ENCODE measurements around the gene LAMA5.

The LAMA5 gene

DNA sequence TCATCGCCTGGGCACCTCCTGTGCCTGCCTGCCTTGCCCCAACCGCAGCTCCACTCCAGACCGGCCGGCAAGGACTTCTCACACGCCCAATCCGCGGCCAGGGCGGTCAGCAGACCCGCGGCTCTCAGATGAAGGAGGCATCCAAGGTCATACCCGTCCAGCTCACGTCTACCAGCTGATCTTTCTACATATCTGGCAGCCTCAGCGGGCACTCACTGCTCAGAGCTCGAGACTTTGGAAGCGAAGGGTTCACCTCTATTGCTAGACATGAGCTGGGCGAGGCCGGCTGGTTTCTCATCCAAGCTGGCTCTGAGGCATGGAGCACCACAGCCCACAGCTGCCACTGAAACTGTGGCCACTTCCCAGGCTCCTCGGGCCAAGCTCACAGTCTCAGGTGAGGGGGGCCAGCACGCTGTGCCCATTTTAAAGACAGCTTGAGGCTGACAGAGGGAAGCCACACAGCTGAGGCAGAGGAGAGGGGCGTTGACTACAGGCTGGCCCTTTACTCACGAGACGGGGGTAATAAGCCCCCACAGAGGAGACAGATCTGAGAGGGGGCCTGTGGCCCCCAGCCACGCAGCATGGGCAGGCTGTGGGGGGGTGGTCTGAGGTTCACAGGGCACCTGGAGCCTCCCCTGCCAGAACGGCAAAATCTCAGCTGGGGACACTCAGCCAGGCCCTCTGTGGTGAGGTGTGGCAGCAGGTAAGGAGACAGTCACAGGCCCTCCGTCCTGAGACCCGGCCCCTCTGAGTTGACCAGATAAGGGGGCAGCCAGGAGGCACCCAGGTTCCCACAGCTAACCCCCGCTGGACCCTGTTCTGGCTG is 2.0 kb downstream of the LAMA5 start:
- in situ Hi-C loops (cut with HindIII; ENCODE audit: low pct_ligation_motif_present, low pct_unique_long_range_greater_than_20kb, low sequenced_read_pairs): no loop called here

DNA sequence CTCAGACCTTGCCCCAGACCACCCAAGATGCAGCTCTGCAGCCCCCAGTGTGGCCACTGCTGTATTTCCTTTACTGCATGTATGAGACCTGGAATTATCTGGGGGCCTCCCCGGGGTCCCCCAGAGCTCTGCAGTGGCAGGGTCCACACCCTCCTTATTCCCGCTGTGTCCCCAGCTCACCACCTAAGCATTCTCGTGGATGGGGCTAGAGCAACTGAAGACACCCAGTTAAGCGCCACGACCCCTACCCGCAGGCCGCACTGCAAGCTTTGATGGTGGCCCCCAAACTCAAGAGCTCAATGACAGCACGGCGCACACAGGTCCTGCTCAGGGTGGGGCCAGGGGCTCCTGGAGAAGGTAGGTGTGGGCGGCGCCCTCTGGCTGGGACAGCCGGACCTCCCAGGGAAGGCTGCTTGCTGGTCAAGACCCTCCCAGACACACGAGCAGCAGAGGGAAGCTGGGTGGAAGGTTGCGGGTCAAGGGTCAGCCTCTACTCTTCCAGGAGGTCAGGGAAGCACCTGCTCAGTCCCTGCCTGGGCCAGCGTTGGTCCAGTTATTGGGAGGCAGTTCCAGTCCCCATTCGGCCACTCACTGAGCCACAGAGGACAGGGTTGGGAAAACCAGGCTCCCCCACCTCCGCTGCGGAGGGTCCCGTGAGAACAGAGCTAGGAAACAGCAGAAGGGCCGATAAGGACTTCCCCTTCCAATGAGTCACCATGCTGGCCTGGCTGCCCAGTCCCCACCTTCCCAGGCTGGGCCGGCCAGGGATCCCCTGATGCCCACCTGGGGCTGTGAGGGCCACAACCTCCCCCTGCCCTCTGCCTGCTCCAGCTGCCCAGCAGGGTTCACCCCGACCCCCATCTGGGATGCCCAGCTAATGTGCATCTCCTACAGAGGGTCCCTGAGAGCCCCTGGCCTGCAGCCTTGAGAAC is 2.9 kb downstream of the LAMA5 start:
- DNase-seq: no peak
- in situ Hi-C loops (cut with HindIII; ENCODE audit: low pct_ligation_motif_present, low pct_unique_long_range_greater_than_20kb, low sequenced_read_pairs): no loop called here

More for the DNA sequence above, 2.0 kb downstream of the LAMA5 start:
- DNase-seq: no peak

DNA sequence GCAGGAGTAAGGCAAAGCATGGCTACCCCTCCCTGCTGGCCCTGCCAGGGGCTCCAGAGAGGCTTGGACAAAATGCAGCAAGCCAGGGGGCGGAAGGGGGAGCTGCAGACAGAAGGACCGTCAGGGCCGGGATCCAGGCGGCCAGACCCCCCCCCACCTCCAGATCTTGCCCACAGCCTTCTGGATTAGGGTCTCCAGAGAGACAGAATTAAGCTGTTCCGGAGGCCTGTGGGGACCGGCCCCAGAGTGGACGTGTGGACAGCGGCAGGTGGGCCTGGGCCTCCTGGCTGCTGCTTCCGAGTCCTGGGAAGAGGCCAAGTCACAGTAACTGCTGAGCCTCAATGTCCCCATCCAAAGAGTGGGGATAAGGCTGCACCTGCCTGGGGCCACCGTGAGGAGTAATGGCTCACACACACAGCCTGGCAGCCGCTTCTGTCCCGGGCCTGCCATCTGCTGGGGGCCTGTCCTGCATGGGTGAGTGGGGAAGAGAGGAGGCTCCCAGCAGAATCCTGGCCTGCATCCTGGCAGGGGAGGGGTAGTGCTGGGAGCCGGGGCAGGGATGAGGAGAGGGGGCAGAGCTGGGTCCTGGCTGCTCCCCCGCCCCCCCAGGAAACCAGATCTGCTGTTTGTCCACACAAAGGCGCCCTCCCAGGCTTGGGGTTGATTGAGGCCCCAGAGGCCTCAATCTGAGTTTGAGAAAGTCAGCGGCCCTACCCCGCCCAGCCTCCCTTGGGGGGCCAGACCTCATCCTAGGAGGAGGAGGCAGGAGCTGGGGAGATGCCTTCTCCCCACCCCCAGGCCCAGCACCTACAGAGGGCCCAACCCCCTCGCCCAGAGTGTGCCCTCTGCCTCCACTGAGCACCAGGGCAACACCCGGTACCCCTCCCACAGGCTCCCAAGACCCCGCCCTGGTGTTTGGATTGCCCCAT is 3.9 kb downstream of the LAMA5 start:
- in situ Hi-C loops (cut with HindIII; ENCODE audit: low pct_ligation_motif_present, low pct_unique_long_range_greater_than_20kb, low sequenced_read_pairs): no loop called here
- DNase-seq: peak; percentile 59

DNA sequence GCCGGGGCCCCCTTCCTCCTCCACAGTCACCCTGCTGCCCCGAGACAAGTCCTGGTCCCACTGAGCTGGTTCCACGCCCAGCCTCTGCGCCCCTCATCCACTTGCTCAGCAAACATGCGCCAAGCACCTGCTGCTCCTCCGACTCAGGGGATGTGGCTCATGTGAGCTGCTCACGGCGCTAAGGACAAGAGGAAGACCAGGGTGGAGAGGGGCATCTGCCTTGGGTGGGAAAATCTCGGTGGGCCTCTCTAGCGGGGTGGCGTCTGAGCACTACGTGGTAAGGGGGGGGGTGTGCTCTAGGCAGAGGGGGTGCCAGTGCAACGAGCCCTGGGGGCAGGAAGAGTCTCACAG is 4.5 kb downstream of the LAMA5 start:
- in situ Hi-C loops (cut with HindIII; ENCODE audit: low pct_ligation_motif_present, low pct_unique_long_range_greater_than_20kb, low sequenced_read_pairs): no loop called here
- no peak for DNase-seq

DNA sequence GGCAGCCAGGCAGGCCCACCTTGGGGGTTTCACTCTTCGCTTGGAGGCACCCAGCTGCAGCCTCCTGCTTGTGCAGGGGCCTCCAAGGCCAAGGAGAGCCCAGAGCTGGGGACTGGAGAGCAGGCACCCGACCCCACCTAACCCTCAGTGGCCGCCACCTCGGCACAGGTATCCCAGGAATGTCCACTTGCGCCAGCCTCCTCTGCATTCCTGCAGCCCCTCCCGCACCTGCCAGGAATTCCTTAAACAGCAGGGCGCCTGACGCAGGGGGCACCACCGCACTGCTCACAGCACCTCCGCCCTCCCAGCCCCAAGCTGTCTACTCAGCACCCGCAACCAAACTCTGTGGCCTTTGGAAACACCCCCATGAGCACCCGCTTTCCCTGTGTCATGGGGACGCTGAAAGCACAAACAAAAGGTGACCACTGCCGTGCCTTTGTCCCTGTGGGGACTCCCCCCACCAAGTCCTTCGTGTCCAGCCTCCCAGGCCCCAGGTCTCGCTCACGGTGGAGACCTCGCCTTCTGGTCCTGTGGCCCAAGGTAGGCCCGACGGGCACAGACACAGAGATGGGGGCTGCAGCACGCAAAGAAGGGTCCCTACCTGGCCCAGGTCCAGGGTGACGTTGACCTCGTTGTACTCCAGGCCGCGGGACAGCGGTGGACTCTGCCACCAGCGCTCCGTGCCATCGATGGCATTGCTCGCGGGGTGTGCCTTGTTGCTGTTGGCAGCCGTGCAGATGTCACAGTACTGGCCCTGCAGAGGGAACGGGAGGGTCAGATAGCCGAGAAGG is 5.1 kb downstream of the LAMA5 start:
- in situ Hi-C loops (cut with HindIII; ENCODE audit: low pct_ligation_motif_present, low pct_unique_long_range_greater_than_20kb, low sequenced_read_pairs): no loop called here
- DNase-seq: no peak

DNA sequence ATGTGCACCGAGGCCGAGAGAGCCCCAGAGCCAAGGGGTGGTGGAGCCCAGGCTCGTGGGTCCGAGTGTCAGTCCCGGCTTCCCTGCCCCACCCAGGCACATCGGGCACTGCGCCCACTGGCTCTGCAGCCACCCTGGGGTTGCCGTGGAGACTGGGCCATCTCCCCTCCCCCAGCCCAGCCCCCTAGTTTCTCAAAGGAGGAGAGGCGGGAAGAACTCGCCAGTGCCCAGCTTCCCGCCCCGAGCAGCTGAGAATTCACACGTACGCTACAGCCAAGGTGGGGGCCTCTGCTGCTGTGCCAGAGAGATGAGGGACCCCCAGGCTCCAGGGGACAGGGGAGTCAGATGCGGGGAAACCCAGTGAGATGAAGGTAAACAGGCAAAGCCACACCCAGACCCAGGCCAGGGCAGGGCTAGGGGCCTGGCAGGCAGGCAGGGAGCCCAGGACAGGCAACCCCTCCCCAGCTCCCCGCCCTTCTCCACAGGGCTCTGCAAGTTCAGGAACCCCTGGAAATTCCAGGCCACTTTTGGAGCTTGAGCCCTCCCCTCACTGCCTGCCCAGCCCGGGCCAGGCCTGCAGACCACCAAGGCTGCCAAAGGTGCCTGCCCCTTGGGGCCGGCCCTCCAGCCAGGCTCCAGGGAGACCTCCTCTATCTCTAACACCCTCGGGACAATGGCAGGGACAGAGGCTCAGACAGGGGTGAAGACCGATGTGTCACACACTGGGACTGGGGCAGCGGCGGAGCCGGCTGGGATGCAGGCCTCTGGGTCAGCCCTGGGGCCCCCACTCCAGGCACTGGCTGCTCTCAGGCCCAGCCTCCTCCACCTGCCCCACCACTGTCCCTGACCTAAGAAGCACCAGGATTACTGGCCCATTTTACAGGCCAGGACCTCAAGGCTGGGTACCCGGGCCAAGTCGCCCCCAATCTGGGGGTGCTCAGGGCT is 6.0 kb downstream of the LAMA5 start:
- DNase-seq: no peak
- in situ Hi-C loops (cut with HindIII; ENCODE audit: low pct_ligation_motif_present, low pct_unique_long_range_greater_than_20kb, low sequenced_read_pairs): no loop called here

DNA sequence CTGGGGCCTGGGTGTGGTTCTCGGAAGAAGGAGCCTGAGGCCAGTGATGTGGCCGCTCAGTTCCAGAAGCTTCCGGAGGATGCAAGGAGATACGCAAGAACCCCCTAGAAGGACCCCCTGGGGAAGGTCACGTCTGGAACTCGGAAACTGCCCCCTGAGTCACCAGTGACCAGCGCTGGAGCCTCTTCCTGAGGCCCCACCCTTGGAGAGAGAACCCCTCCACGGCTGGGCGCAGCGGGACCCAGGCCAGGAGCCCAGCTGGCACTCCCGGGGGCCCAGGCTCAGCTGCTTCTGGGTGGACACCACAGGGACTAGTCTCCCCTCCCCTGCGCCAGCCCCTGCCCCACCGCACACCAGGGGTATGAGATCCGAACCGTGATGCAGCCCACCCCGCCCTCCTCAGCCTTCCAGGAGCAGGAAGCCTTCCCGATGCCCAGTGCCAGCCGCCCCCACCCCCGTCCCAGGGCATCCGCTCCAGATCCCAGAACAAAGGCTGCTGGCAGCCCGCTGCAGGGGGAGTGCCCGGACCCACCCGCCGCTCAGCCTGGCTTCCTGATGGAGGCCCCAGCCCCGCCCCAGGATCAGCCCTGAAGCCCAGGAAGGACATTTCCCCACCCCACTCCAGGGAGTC is 7.5 kb downstream of the LAMA5 start:
- DNase-seq: peak; percentile 76
- in situ Hi-C loops (cut with HindIII; ENCODE audit: low pct_ligation_motif_present, low pct_unique_long_range_greater_than_20kb, low sequenced_read_pairs): no loop called here

DNA sequence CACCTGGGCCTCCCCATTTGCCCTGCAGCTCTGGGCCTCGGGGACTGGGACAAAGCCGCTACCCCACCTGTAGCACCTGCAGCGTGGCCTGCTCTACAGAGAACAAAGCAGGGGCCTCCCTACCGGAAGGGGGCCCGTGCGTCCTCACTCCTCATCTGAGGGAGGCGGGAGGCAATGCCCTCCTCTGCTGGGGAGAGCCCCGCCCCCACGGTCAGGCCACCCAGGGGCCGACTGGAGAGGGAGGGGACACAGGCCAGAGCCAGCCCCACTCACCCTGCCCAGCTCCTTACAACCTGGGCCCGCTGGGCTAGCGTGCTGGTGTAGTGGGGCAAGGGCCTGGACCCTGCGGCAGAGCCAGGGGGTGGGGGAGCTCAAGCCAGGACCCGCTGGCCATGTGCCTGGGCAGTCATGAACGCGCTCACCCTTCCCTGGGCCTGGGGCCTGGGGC is 8.0 kb downstream of the LAMA5 start:
- DNase-seq: peak; percentile 54
- in situ Hi-C loops (cut with HindIII; ENCODE audit: low pct_ligation_motif_present, low pct_unique_long_range_greater_than_20kb, low sequenced_read_pairs): no loop called here

DNA sequence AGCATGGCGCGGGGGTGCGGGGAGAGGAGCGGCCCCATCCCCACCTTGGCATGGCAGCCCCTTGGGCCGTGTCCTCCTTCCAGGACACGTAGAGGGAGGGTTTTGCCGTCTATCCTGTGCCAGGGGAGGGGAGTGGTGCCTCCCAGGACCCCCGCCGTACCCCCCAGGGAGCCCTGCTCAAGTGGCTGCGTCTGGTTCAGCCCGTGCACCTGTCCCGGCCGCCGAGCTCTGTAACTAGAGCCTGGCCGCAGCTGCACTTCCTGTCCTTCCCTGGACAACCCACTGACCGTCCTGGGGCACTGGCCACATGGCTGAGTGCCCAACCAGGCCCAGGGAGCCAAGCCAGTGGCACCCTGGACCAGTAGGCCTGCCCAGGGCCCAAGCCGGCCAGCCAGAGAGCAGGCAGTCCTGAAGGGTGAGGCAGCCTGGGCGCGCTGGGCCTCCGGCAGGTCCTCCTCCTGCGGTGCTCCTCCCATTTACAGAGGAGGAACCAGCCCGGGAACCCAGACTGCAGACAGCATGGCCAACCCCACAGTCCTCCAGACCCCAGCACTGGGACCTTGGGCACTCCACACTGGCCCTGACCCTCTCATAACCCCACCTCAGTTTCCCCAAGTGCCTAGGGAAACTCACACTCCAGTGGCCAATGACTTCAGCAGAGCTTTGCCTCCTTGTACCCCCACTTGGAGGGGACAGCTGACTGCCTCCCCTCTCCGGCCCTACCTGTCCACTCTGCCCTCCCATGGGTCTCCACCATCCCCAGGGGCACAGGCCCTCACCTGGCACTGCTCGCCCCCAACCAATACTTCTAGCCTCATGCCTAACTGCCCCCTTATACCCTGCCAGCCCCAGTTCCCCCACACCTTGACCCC is 8.7 kb downstream of the LAMA5 start:
- peak; percentile 84 for DNase-seq
- in situ Hi-C loops (cut with HindIII; ENCODE audit: low pct_ligation_motif_present, low pct_unique_long_range_greater_than_20kb, low sequenced_read_pairs): no loop called here

DNA sequence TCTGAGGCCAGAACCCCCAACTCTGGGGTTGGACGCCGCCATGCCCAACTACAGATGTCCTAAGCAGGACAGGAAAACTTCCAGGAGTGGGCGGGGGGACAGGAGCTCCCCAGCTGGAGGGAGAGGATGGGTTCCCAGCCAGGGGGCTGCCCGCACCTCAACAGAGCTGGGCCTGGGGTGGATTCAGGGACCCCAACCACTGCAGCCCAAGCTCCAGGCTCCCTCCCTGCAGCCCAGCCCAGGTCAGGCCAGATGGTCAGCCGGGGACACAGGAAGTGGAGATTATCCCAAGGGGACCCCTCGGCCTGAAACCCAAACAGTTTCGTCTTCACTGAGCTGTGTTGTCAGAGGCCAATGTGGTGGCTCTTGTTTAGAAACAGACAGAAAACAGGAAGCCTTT is 9.4 kb downstream of the LAMA5 start:
- in situ Hi-C loops (cut with HindIII; ENCODE audit: low pct_ligation_motif_present, low pct_unique_long_range_greater_than_20kb, low sequenced_read_pairs): no loop called here
- DNase-seq: no peak

DNA sequence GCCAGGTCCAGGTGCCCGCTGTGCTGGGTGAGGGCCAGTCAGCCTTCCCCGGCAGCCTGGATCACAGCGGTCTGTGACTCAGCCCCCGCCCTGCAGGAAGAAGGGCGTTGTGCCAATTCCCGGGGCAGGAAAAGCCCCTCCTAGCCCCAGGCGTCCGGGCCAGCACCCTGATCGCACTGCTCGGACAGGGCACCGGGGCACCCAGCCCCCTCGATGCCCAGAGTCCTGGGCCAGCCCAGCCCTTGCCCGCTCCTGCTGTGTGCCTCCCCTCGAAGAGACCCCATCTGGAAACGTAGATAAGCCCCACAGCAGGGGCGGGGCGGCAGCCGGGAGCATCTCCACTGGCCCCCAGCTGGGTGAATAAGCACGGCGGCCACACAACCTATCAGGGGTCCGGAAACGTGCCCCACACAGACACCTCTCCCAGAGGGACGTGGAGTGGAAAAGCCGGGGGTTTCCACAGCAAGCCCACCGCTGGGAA is 9.9 kb downstream of the LAMA5 start:
- peak; percentile 78 for DNase-seq
- in situ Hi-C loops (cut with HindIII; ENCODE audit: low pct_ligation_motif_present, low pct_unique_long_range_greater_than_20kb, low sequenced_read_pairs): no loop called here

DNA sequence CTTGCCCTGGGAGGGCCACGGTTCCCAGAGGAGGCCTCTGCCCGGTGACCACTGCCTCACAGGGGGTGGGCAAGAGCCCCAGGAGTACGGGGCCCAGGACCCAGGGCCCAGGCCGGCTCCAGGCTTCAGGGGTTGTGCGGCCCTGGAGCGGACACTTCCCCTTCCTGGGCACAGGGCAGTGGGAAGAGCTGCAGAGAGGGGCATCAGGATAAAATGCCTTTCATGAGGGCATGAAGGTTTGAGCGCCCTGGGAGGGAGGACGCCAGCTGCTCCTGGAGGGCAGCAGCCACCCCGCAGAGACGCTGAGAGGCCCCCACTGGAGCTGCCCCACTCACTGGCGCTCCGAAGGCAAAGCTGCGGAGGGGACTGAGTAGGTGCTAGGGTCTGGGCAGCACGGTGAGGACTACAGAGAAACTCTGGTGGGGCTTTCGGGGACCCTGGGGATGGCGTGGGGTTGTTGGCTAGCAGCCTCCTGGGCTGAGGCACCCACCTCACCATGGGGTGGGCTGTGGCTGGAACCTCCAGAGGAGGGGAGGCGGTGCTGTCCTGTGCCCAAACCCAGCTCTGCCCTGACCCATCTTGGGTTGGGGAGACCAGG is 10.4 kb downstream of the LAMA5 start:
- in situ Hi-C loops (cut with HindIII; ENCODE audit: low pct_ligation_motif_present, low pct_unique_long_range_greater_than_20kb, low sequenced_read_pairs): no loop called here
- DNase-seq: no peak

DNA sequence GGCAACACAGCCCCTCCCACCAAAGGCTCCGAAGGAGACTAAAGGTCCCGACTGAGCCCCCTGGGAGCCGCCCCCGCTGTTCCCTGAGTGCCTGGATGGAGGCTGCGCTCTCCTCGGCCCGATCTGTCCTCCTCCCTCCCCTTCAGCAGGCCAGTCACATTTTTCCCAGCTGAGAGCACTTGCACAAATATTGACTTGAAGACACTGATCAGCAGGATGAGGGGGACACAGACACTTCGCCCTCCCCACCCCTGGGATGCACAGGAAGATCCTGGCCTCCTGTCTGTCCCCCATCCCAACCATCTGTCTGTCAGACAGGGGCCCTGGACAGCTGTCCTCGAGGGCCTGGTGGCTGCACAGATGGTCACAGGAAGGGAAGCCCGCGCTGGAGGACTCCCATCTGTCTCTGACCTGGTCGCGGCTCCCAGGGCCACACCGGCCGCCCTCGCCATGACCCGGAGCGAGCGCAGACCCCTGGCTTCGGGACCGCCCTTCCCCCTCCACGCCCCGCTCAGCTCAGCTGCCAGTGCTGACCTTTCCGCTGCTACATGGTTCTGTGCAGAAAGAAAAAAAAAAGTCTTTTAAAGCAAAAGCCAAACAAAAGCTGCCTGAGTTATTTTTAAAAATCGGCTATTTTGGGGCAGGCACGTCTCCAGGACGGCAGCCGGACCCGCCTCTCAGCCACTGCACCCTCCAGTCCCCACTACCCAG is 11.1 kb downstream of the LAMA5 start:
- in situ Hi-C loops (cut with HindIII; ENCODE audit: low pct_ligation_motif_present, low pct_unique_long_range_greater_than_20kb, low sequenced_read_pairs): no loop called here
- no peak for DNase-seq

DNA sequence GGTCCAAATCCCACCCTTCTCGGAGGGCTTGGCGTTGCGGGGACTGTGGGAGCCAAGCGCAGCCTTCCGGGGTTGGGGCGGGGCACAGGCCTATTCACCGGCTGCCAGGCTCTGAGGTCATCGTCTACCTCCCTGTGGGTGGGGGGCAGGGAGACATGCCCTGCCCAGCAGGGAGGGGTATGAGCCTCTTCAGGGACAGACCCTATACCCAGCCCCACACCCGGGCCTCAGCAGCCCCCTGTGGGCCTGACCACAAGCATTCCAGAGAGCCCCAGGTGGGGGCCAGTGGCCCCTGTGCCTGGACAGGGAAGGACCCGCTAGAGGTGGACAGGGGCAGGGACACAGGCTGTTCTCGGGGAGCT is 11.6 kb downstream of the LAMA5 start:
- in situ Hi-C loops (cut with HindIII; ENCODE audit: low pct_ligation_motif_present, low pct_unique_long_range_greater_than_20kb, low sequenced_read_pairs): no loop called here

More for the DNA sequence above, 11.6 kb downstream of the LAMA5 start:
- no peak for DNase-seq
